MM.1S (cell line): ENCODE measurements around the gene DHRSX.

Source experiments
- DNase-seq: peaks from one replicate; pipeline ENCODE4 v3.0.0-alpha.2; 2015
- H2AFZ ChIP-seq: fragments of 300-600 bp; sonication (generic); 2 replicates; pipeline ENCODE4 v1.6.0; 2016; ENCODE audit warnings: antibody characterized with exemption, low read length
- H3F3A ChIP-seq: fragments of 300-600 bp; sonication (generic); 2 replicates; pipeline ENCODE4 v1.6.1; 2016; ENCODE audit warnings: mild to moderate bottlenecking, antibody characterized with exemption, low read length, moderate library complexity, mixed read lengths; ENCODE audit not compliant: insufficient read depth
- H3K27ac ChIP-seq: fragments of 300-600 bp; sonication (generic); 2 replicates; pipeline ENCODE4 v1.5.1; 2016; ENCODE audit warnings: mild to moderate bottlenecking, low read length
- H3K27me3 ChIP-seq: fragments of 300-600 bp; sonication (generic); replicated peaks from 2 replicates; pipeline ENCODE4 v1.6.0; 2016; ENCODE audit warnings: low read length; ENCODE audit not compliant: insufficient read depth
- H3K36me3 ChIP-seq: fragments of 300-600 bp; sonication (generic); replicated peaks from 2 replicates; pipeline ENCODE4 v1.6.1; 2016; ENCODE audit warnings: mild to moderate bottlenecking, low read length, mixed read lengths; ENCODE audit not compliant: insufficient read depth
- H3K4me1 ChIP-seq: fragments of 300-600 bp; sonication (generic); 2 replicates; pipeline ENCODE4 v1.6.1; 2016; ENCODE audit warnings: low read length, mixed read lengths
- H3K4me2 ChIP-seq: fragments of 300-600 bp; sonication (generic); 2 replicates; pipeline ENCODE4 v1.6.0; 2016; ENCODE audit warnings: low read depth, low read length
- H3K4me3 ChIP-seq: fragments of 300-600 bp; sonication (generic); 2 replicates; pipeline ENCODE4 v1.5.1; 2016; ENCODE audit warnings: low read length, mixed read lengths
- H3K79me2 ChIP-seq: fragments of 300-600 bp; sonication (generic); 2 replicates; pipeline ENCODE4 v1.6.1; 2016; ENCODE audit warnings: mixed run types, low read length, mixed read lengths
- H3K9ac ChIP-seq: fragments of 300-600 bp; sonication (generic); 2 replicates; pipeline ENCODE4 v1.6.1; 2016; ENCODE audit warnings: low read length, mixed read lengths
- H3K9me2 ChIP-seq: fragments of 300-600 bp; sonication (generic); replicated peaks from 2 replicates; pipeline ENCODE4 v1.6.1; 2016; ENCODE audit warnings: mild to moderate bottlenecking, low read length, mixed read lengths; ENCODE audit not compliant: insufficient read depth
- H3K9me3 ChIP-seq: fragments of 300-600 bp; sonication (generic); replicated peaks from 2 replicates; pipeline ENCODE4 v1.6.1; 2016; ENCODE audit warnings: mild to moderate bottlenecking, low read length, mixed read lengths; ENCODE audit not compliant: insufficient read depth
- H4K20me1 ChIP-seq: fragments of 300-600 bp; sonication (generic); 2 replicates; pipeline ENCODE4 v1.6.1; 2016; ENCODE audit warnings: mild to moderate bottlenecking, low read length, moderate library complexity, mixed read lengths; ENCODE audit not compliant: insufficient read depth
- EZH2 ChIP-seq: fragments of 300-600 bp; sonication (generic); optimal IDR thresholded peaks from 2 replicates; pipeline ENCODE3; 2017; ENCODE audit warnings: low read depth, mild to moderate bottlenecking, antibody characterized with exemption, low read length, mixed read lengths
- EZH2phosphoT487 ChIP-seq: fragments of 300-600 bp; sonication (generic); IDR thresholded peaks from 2 replicates; pipeline ENCODE4 v1.6.1; 2018; ENCODE audit warnings: antibody characterized with exemption, low read length
- TF ChIP-seq, protein P1 (sequence below): fragments of 300-600 bp; sonication (generic); IDR thresholded peaks from 2 replicates; pipeline ENCODE4 v1.5.1; 2016; ENCODE audit warnings: antibody characterized with exemption, low read length, mixed read lengths

DHRSX gene

DNA sequence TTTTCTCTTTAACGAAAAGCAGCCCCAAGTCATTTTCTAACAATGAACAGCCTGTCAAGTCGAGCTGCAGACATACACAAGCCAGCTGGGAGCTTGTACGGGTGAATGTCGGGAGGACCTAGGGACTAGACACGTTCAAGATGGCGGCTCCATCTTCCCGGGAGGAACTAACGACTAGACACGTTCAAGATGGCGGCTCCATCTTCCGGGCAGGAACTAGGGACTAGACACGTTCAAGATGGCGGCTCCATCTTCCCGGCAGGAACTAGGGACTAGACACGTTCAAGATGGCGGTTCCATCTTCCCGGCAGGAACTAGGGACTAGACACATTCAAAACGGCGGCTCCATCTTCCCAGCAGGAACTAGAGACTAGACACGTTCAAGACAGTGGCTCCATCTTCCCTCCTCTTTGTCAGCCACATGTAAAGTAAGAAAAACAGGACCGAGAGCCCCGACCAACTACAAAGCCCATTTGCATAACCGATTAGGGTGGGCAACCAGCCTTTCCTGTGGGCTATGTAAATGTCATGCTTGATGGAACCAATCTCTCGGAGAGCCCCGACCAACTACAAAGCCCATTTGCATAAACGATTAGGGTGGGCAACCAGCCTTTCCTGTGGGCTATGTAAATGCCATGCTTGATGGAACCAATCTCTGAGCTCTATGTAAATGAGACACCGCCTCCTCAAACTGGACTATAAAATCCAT lies 175.5 kb downstream of the DHRSX start:
- H3K4me3 ChIP-seq, result no peak overlapping the region

DNA sequence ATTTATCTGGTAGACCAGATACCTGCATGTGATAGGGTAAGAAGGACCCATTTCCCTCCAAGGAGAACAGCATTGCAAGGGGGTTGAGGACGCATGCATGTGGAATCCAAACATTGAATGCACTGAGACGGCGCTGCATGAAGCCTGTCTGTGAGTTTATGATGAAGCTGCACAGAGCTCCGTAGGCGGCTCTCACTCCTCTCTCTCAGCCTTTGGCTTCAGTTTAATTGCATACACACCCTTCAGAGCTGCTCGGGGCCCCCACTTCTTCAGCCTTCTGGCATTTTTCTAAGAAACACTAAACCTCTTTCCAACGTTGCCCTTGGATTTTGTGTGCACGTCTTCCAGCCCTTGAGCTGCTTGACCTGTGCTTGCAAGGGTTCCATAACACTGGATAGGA lies 176.6 kb downstream of the DHRSX start:
- Histone ChIP-seq H3K4me1 (no peaks in the 10 kb centered on the region), H3K36me3 (no peaks in the 10 kb centered on the region), H3K79me2 (no peaks in the 10 kb centered on the region), H3K4me3 (no peak overlapping the region), H3K9me3 (no peaks in the 10 kb centered on the region), H3K27me3 (no peaks in the 10 kb centered on the region), H3K9ac (no peak overlapping the region), H4K20me1 (no peaks in the 10 kb centered on the region), H2AFZ (no peak overlapping the region), H3F3A (no peaks in the 10 kb centered on the region), H3K9me2 (no peaks in the 10 kb centered on the region), H3K4me2 (no peak overlapping the region), H3K27ac (no peak overlapping the region)
- TF ChIP-seq EZH2 (no peak), EZH2phosphoT487 (no peak)
- TF ChIP-seq, protein P1, sequence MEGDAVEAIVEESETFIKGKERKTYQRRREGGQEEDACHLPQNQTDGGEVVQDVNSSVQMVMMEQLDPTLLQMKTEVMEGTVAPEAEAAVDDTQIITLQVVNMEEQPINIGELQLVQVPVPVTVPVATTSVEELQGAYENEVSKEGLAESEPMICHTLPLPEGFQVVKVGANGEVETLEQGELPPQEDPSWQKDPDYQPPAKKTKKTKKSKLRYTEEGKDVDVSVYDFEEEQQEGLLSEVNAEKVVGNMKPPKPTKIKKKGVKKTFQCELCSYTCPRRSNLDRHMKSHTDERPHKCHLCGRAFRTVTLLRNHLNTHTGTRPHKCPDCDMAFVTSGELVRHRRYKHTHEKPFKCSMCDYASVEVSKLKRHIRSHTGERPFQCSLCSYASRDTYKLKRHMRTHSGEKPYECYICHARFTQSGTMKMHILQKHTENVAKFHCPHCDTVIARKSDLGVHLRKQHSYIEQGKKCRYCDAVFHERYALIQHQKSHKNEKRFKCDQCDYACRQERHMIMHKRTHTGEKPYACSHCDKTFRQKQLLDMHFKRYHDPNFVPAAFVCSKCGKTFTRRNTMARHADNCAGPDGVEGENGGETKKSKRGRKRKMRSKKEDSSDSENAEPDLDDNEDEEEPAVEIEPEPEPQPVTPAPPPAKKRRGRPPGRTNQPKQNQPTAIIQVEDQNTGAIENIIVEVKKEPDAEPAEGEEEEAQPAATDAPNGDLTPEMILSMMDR, result no peak
- no peak for DNase-seq

More for the DNA sequence above, 175.5 kb downstream of the DHRSX start:
- H3K27ac ChIP-seq, result no peak overlapping the region
- no peaks in the 10 kb centered on the region for H3K27me3 ChIP-seq
- H3K4me2 ChIP-seq, result no peak overlapping the region
- no peak for DNase-seq
- no peaks in the 10 kb centered on the region for H3K4me1 ChIP-seq
- no peak overlapping the region for H2AFZ ChIP-seq
- no peaks in the 10 kb centered on the region for H3K9me2 ChIP-seq
- H3K9ac ChIP-seq, result no peak overlapping the region
- H4K20me1 ChIP-seq, result no peaks in the 10 kb centered on the region
- H3K9me3 ChIP-seq, result no peaks in the 10 kb centered on the region
- no peaks in the 10 kb centered on the region for H3K36me3 ChIP-seq
- no peak for TF ChIP-seq EZH2phosphoT487
- no peak for TF ChIP-seq EZH2
- TF ChIP-seq, protein P1, result no peak
- H3K79me2 ChIP-seq, result no peaks in the 10 kb centered on the region
- H3F3A ChIP-seq, result no peaks in the 10 kb centered on the region

DNA sequence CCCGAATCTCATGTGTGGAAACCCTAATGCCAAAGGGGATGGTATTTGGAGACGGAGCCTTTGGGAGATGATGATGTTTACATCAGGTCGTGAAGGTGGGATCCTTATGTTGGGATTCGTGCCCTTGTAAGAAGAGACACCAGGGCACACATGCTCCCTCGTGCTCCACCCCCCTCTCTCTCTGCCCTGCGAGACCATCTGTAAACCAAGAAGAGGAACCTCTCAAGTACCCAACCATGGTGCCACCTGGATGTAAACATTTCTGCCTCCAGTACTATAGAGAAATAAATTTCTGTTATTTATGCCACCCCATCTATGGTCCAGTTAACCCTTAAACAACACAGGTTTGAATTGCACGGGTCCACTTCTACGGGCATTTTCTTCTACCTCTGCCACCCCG lies 179.4 kb downstream of the DHRSX start:
- Histone ChIP-seq H3K9me3 (no peaks in the 10 kb centered on the region), H4K20me1 (no peaks in the 10 kb centered on the region), H3K27me3 (no peaks in the 10 kb centered on the region), H3K4me2 (no peak overlapping the region), H3K4me1 (no peaks in the 10 kb centered on the region), H3K36me3 (no peaks in the 10 kb centered on the region), H3F3A (no peaks in the 10 kb centered on the region), H3K9me2 (no peaks in the 10 kb centered on the region), H2AFZ (no peak overlapping the region), H3K9ac (no peak overlapping the region), H3K27ac (no peak overlapping the region), H3K79me2 (no peaks in the 10 kb centered on the region), H3K4me3 (no peak overlapping the region)
- no peak for DNase-seq
- TF ChIP-seq, protein P1, result no peak
- TF ChIP-seq EZH2phosphoT487, result no peak
- TF ChIP-seq EZH2, result no peak
